Measurements from ENCODE around the gene ANKRD44. TPM values are rescaled to one million over a fixed set of nuclear protein-coding genes. Genes with fewer than 3 reads are reported as not detected.

The ANKRD44 gene
- total RNA-seq, 1 donor, result 29.2 TPM

DNA sequence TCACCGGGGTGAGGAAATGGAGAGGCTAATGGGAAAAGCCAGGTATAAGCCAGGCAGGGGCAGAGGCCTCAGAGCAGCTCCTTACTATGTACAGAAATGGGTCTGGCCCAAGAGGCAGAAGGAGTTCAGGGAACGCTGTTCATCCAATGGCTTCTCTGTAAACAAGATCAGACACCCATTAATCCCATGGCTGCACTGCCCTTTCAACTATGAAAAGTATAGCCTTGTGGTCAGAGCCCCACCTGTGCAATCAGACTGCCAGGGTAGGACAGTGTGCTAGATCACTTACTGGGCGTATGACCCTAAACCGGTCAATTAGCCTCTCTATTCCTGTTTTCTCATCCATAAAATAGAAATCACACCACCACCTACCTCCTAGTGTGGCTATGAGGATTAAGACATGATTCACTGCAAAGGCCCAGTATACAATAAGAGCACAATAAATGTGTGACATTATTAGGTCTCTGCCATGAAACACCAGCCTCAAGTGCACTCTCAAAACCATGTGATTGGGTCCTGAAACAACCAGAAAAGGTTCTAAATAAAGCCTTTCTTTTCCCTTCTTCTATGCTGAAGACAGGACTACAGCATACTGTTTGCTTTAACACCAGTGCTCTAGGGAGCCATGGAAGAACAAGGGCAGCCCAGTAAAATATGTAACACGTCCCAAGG is 4.4 kb downstream of the ANKRD44 start:
- TF ChIP-seq, protein P1, sequence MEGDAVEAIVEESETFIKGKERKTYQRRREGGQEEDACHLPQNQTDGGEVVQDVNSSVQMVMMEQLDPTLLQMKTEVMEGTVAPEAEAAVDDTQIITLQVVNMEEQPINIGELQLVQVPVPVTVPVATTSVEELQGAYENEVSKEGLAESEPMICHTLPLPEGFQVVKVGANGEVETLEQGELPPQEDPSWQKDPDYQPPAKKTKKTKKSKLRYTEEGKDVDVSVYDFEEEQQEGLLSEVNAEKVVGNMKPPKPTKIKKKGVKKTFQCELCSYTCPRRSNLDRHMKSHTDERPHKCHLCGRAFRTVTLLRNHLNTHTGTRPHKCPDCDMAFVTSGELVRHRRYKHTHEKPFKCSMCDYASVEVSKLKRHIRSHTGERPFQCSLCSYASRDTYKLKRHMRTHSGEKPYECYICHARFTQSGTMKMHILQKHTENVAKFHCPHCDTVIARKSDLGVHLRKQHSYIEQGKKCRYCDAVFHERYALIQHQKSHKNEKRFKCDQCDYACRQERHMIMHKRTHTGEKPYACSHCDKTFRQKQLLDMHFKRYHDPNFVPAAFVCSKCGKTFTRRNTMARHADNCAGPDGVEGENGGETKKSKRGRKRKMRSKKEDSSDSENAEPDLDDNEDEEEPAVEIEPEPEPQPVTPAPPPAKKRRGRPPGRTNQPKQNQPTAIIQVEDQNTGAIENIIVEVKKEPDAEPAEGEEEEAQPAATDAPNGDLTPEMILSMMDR (IDR thresholded peaks at IDR 0.05; ENCODE audit: insufficient read depth, low read length), result no peak
- DNase-seq (ENCODE audit: low read depth), result no peak
- H3K4me3 ChIP-seq (ENCODE audit: low read depth, low read length), result no peak overlapping the region

DNA sequence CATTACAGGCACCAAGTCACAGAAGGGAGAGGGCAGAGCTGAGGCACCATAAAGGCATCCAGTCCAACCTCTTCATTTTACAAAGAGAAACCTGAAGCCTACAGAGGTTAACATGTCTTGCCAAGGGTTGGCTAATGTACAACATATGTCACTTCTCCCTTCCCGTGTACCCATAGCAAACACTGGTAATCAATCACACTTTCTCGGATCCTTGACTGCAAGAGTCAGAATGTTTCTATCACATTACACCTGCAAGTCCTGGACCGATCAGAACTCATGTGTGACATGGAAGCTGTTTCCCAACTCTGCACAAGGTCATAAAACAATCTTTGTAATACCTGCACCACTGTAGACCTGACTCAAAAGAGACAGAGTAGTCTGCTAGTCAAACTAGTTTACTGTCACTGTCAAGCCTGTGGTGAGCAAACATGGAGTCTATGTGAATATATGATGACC is 6.0 kb downstream of the ANKRD44 start:
- no peak overlapping the region for H3K4me3 ChIP-seq (ENCODE audit: low read depth, low read length)
- TF ChIP-seq, protein P1 (IDR thresholded peaks at IDR 0.05; ENCODE audit: insufficient read depth, low read length), result no peak
- DNase-seq (ENCODE audit: low read depth), result no peak

DNA sequence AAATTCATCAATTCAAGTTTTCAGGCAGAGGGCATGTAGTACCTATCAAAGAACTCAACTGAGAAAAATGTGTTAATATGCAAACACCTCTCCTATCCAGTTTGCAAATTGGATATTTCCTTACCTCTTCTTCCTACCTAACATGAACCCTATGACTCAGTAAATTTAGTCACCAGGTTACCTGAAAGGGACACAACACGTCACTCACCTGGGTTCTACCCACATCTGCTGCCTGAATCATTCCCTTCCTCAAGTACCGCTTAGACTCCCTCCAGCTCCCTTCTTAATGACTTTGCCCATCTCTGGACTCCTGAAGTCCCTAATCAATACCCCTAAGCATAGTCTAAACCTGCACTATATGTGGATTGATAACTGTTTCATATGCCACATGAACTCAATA is 10.4 kb downstream of the ANKRD44 start:
- DNase-seq (ENCODE audit: low read depth), result no peak
- TF ChIP-seq, protein P1 (IDR thresholded peaks at IDR 0.05; ENCODE audit: insufficient read depth, low read length), result no peak
- H3K4me3 ChIP-seq (ENCODE audit: low read depth, low read length), result no peak overlapping the region

DNA sequence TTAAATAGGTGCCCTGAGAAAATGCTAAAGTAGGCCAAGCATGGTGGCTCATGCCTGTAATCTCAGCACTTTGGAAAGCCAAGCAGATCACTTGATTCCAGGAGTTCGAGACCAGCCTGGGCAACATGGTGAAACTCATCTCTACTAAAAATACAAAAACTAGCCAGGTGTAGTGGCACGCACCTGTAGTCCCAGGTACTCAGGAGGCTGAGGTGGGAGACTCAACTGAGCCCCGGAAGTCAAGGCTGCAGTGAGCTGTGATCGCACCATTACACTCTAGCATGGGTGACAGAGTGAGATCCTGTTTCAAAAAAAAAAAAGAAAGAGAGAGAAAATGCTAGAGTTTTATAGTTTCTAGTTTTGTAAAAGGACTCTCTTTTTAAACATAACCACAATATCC is 12.0 kb downstream of the ANKRD44 start:
- no peak overlapping the region for H3K4me3 ChIP-seq (ENCODE audit: low read depth, low read length)
- TF ChIP-seq, protein P1 (IDR thresholded peaks at IDR 0.05; ENCODE audit: insufficient read depth, low read length), result no peak
- DNase-seq (ENCODE audit: low read depth), result no peak

DNA sequence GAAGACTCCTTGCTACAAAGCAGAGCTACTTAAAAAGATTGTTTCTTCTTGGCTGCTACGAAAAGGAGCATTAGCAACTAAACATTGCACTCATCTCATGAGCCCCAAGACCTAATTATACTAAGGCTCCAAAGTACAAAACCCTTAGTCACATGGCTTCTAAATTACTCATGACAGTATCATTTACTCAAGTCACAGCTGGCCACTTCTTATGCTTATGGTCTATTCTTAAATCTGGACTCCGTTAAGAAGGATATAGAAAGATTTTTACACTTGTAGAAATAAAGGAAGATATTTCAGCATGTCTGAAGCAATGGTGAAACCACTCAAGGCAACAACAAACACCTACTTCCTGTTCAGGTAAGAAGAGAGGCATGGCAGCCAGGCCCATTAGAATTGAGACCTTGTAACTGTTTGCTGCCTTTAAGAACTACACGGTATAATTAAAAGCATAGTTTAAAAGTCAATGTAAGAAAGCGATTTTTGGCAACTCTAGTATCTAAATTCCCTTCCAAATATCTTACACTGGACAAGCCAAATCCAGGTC is 12.7 kb downstream of the ANKRD44 start:
- no peak for DNase-seq (ENCODE audit: low read depth)
- no peak overlapping the region for H3K4me3 ChIP-seq (ENCODE audit: low read depth, low read length)
- TF ChIP-seq, protein P1 (IDR thresholded peaks at IDR 0.05; ENCODE audit: insufficient read depth, low read length), result no peak

DNA sequence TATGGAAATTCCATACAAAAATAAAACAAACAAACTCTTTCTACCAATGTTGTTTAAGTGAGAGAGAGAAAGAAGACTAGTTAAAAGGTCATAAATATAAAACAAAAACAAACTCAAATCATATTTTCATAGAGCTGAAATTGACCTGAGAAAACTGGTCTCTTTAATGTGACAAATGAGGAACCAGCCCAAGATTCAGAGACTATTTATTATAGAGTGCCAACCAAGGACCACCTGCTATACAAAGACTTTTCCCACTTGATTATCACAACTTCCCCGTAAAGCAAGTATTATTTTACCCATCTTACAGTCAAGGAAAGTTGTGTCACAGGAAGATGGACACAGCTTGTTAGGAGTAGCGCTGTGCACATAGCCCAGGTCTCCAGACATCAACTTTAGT is 13.3 kb downstream of the ANKRD44 start:
- H3K4me3 ChIP-seq (ENCODE audit: low read depth, low read length), result no peak overlapping the region
- DNase-seq (ENCODE audit: low read depth), result no peak
- TF ChIP-seq, protein P1 (IDR thresholded peaks at IDR 0.05; ENCODE audit: insufficient read depth, low read length), result no peak

All from fibroblast of the aortic adventitia (primary cell).